ENCODE data around the gene DNLZ.

DNA sequence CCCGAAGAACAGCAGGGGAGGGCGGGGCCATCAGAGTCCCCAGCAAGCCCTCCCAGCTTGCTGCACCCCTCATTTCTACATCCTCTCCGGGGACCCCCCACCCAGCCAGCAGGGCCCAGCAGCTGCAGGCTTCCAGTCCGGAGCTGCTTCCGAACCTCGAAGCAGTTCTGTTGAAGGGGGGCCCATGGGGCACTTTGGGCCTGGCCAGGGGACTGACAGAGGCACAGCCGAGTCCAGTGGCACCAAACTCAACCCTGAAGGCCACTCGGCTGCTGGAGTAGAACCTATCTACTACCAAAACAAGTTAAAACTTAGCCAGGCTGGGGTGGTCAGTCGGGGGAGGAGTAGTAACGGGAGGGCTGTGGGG lies 51.6 kb downstream of the DNLZ start:
- TF ChIP-seq, protein P1, sequence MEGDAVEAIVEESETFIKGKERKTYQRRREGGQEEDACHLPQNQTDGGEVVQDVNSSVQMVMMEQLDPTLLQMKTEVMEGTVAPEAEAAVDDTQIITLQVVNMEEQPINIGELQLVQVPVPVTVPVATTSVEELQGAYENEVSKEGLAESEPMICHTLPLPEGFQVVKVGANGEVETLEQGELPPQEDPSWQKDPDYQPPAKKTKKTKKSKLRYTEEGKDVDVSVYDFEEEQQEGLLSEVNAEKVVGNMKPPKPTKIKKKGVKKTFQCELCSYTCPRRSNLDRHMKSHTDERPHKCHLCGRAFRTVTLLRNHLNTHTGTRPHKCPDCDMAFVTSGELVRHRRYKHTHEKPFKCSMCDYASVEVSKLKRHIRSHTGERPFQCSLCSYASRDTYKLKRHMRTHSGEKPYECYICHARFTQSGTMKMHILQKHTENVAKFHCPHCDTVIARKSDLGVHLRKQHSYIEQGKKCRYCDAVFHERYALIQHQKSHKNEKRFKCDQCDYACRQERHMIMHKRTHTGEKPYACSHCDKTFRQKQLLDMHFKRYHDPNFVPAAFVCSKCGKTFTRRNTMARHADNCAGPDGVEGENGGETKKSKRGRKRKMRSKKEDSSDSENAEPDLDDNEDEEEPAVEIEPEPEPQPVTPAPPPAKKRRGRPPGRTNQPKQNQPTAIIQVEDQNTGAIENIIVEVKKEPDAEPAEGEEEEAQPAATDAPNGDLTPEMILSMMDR (IDR thresholded peaks at IDR 0.05), result no peak
- TF ChIP-seq POLR2A (IDR thresholded peaks at IDR 0.05), result no peak
